Measurements from ENCODE around the gene TFEB. TPM values are rescaled to one million over a fixed set of nuclear protein-coding genes. Genes with fewer than 3 reads are reported as not detected.

The TFEB gene
- total and polyA plus RNA-seq, 10 of the 15 experiments (the other 5 are each of a cell fraction or from before 2014, with no cell fraction given) = 0.84 to 108 (median 60.8) TPM

DNA sequence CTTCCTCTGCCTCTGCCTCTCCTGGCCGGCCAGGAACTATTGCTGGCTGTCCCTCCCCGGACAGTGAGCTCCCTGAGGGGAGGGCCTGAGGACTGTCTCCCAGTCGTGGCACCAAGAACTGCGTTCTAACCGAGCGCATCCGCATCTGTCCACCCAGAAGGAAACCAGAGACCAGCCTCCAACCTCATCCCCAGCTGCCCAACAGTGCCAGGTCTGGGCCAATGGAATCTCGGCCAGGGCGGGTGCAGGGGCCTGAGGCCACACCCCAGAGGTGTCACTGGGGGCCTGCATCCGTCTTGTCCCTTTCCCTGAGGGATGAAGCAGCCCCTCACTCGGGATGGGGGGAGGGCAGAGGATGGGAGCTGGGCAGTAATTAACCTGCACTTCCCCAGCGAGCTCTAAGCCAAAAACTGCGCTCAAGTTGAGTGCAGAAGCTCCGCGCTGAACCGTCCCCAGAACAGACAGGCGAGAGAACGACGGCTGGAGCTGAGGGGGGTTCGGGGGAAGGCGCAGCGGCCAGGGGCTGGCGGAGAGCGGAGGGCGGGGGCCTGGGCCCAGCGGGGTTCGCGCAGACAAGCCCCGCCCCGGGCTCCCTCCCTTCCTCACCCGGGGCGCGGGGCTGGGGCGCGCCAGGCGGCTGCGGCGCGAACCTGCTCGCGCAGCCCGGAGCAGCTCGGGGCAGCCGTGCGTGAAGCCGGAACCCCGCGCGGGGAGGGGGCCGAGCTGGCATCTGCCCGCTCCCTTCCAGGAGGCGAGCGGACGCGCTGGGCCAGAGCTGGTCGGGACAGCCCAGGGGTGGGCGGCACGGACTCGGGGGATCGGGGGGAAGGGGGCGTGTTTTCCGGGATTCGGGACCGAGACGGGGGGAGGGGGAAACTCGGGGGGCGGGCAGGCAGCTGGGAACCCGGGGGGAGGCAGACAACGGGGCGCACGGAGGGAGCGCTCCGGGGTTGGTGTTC lies 1.4 kb downstream of the TFEB start (continued):
- TF ChIP-seq, protein P1, sequence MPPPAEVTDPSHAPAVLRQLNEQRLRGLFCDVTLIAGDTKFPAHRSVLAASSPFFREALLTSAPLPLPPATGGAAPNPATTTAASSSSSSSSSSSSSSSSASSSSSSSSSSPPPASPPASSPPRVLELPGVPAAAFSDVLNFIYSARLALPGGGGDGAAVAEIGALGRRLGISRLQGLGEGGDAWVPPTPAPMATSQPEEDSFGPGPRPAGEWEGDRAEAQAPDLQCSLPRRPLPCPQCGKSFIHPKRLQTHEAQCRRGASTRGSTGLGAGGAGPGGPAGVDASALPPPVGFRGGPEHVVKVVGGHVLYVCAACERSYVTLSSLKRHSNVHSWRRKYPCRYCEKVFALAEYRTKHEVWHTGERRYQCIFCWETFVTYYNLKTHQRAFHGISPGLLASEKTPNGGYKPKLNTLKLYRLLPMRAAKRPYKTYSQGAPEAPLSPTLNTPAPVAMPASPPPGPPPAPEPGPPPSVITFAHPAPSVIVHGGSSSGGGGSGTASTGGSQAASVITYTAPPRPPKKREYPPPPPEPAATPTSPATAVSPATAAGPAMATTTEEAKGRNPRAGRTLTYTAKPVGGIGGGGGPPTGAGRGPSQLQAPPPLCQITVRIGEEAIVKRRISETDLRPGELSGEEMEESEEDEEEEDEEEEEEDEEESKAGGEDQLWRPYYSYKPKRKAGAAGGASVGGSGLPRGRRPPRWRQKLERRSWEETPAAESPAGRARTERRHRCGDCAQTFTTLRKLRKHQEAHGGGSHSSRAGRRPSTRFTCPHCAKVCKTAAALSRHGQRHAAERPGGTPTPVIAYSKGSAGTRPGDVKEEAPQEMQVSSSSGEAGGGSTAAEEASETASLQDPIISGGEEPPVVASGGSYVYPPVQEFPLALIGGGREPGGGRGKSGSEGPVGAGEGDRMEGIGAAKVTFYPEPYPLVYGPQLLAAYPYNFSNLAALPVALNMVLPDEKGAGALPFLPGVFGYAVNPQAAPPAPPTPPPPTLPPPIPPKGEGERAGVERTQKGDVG (CRISPR knock-in tag; IDR thresholded peaks at IDR 0.05) = no peak

DNA sequence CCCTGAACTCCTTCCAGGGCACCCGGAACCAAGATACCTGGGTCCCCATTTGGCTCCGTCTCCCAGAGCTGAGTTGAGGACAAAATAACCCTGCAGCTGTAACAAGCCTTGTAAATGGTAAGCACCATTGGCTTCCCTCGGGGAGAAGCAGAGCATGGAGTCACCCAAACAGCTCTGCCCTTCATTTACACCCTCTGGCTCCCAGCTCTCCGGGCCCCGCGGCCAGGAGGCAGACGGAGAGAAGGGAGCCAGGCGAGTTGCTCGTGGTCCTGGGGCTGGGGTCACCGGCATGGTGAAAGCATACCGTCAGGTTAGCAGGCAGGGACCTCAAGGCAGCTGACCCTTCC lies 2.1 kb downstream of the TFEB start:
- POLR2A ChIA-PET = interaction anchor here (0.5 to 9.6 kb wide), 12 partner anchors 7 to 400 kb away, joined by 3 to 293 read pairs (median 6); partner anchors contain the start of genes BYSL, MED20 and NCR2
- Histone ChIP-seq H3K36me3 (ENCODE audit: control insufficient read depth in 2 of 2, insufficient read depth in 2 of 2, low read length in 1 of 2) (0 out of 4 replicates have a peak, but pooled peaks cover 0 to 5% of the 10 kb centered on the region in 2 experiments), H4K20me1 (ENCODE audit: control insufficient read depth, insufficient read depth) (no peaks in the 10 kb centered on the region), H3K4me1 (ENCODE audit: control insufficient read depth, insufficient read depth, low read length) (peaks cover 19% of the 10 kb centered on the region), H3K9ac (ENCODE audit: control insufficient read depth, insufficient read depth, low read length) (peak overlapping the region; percentile 93), H3K4me2 (ENCODE audit: control insufficient read depth, insufficient read depth) (peak overlapping the region; percentile 99), H3K79me2 (ENCODE audit: control insufficient read depth, insufficient read depth, low read length) (peaks cover 63% of the 10 kb centered on the region), H2AFZ (ENCODE audit: control insufficient read depth, low read depth, low read length) (no peak overlapping the region), H3K9me3 (replicated peaks; ENCODE audit: control insufficient read depth, insufficient read depth, low read length) (no peaks in the 10 kb centered on the region), H3K27me3 (replicated peaks in 1 of 2; ENCODE audit: control insufficient read depth in 2 of 2, insufficient read depth in 2 of 2, low read length in 1 of 2) (no peaks in the 10 kb centered on the region; a peak in 1 of 4 replicates), H3K27ac (ENCODE audit: control insufficient read depth, insufficient read depth) (peak overlapping the region; percentile 98), H3K4me3 (peak overlapping the region; percentile 92)
- TSS peak; percentile 67 for BruUV-seq (replicated peaks)
- in situ Hi-C loops (cut with MboI) = no loop called here
- no peak for ATAC-seq
- intact Hi-C loops (cut with micrococcal nuclease; ENCODE audit: unreplicated experiment) = loop anchor here (1.0 to 10.0 kb wide), 4 partner anchors 10 to 659 kb away; partner anchors contain the start of genes FOXP4, NFYA and OARD1
- DNase-seq (ENCODE audit: low read depth, low spot score) = no peak
- RAD21 ChIA-PET (ENCODE audit: unreplicated experiment) = interaction anchor here (0.6 to 8.5 kb wide), 13 partner anchors 15 to 1039 kb away, joined by 3 to 300 read pairs (median 4); partner anchors contain the start of gene NCR2
- SMC1A ChIA-PET (ENCODE audit: uncharacterized antibody, unreplicated experiment) = interaction anchor here (0.7 to 8.5 kb wide), 11 partner anchors 8 to 445 kb away, joined by 3 to 168 read pairs (median 5); no protein-coding TSS in a partner anchor
- 2% methylated on average over 11 of the region's 11 CpGs for WGBS (ENCODE audit: insufficient coverage, insufficient replicate concordance, low lambda C conversion rate, missing lambda C conversion rate)
- CTCF ChIA-PET = interaction anchor here (0.8 to 6.2 kb wide), 13 partner anchors 12 to 400 kb away, joined by 3 to 87 read pairs (median 9); partner anchors contain the start of genes BYSL, MED20, TAF8 and TOMM6
- no peak for FAIRE-seq
- TF ChIP-seq MTA3 (IDR thresholded peaks at IDR 0.05; ENCODE audit: borderline replicate concordance, low read length) (no peak), MXI1 (IDR thresholded peaks at IDR 0.05; ENCODE audit: low read depth, low read length) (no peak), ZNF274 (IDR thresholded peaks at IDR 0.05; ENCODE audit: insufficient read depth, insufficient read length) (no peak), SMAD1 (IDR thresholded peaks at IDR 0.05; ENCODE audit: low read depth, partially characterized antibody) (no peak), ZSCAN29 (IDR thresholded peaks at IDR 0.05) (no peak), KAT2A (conservative IDR thresholded peaks at IDR 0.05; ENCODE audit: control insufficient read depth, low read depth, low read length) (no peak), CHD1 (IDR thresholded peaks at IDR 0.05; ENCODE audit: low read depth, low read length) (peak; percentile 83; the same call in 1 of the 2 replicates), BACH1 (IDR thresholded peaks at IDR 0.05; ENCODE audit: borderline replicate concordance) (no peak), RUNX3 (IDR thresholded peaks at IDR 0.05; ENCODE audit: low read length) (no peak), MEF2B (IDR thresholded peaks at IDR 0.05; ENCODE audit: partially characterized antibody, poor library complexity, severe bottlenecking) (no peak), SUZ12 (IDR thresholded peaks at IDR 0.05; ENCODE audit: unreplicated experiment) (no peak), TARDBP (IDR thresholded peaks at IDR 0.05; ENCODE audit: borderline replicate concordance) (no peak)
- TF ChIP-seq, protein P2, sequence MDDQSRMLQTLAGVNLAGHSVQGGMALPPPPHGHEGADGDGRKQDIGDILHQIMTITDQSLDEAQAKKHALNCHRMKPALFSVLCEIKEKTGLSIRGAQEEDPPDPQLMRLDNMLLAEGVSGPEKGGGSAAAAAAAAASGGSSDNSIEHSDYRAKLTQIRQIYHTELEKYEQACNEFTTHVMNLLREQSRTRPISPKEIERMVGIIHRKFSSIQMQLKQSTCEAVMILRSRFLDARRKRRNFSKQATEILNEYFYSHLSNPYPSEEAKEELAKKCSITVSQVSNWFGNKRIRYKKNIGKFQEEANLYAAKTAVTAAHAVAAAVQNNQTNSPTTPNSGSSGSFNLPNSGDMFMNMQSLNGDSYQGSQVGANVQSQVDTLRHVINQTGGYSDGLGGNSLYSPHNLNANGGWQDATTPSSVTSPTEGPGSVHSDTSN (IDR thresholded peaks at IDR 0.05; ENCODE audit: insufficient replicate concordance, low read depth, low read length) = no peak
- TF ChIP-seq, protein P3, sequence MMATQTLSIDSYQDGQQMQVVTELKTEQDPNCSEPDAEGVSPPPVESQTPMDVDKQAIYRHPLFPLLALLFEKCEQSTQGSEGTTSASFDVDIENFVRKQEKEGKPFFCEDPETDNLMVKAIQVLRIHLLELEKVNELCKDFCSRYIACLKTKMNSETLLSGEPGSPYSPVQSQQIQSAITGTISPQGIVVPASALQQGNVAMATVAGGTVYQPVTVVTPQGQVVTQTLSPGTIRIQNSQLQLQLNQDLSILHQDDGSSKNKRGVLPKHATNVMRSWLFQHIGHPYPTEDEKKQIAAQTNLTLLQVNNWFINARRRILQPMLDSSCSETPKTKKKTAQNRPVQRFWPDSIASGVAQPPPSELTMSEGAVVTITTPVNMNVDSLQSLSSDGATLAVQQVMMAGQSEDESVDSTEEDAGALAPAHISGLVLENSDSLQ (IDR thresholded peaks at IDR 0.05) = no peak

All from GM12878 (cell line).